Measurements from ENCODE around the gene AZIN2. TPM values are rescaled to one million over a fixed set of nuclear protein-coding genes. Genes with fewer than 3 reads are reported as not detected.
"Not testable (repeated sequence)": the region's sequence is repeated elsewhere in the genome, so short reads cannot be mapped to it uniquely, and the experiment has no call there.

Gene AZIN2
- total RNA-seq, 1 experiment from 2014 or later = 2.4 TPM

- H3K9me3 ChIP-seq (ENCODE audit: control insufficient read depth, insufficient read depth, low read depth, low read length) = no peaks in the 10 kb centered on the region
- ChIA-PET POLR2A (no interaction called here), CTCF (no interaction called here)
- in situ Hi-C loops (cut with HindIII; ENCODE audit: low pct_unique_long_range_greater_than_20kb, low sequenced_read_pairs) = no loop called here
- no peaks in the 10 kb centered on the region for H3K36me3 ChIP-seq (ENCODE audit: control insufficient read depth, insufficient read depth, low read length)
- H3K27ac ChIP-seq (ENCODE audit: low read length) = no peak overlapping the region
- no peak overlapping the region for H3K4me3 ChIP-seq (ENCODE audit: low read depth in 2 of 2, low read length in 2 of 2)
- DNase-seq (ENCODE audit: low read depth, low spot score) (no peak), ATAC-seq (no peak)
- peaks cover 6% of the 10 kb centered on the region; the same call in 1 of the 2 replicates for H3K4me1 ChIP-seq (ENCODE audit: control insufficient read depth, insufficient read depth, low read length)
- no TSS peak for BruUV-seq (replicated peaks)
- intact Hi-C loops (cut with micrococcal nuclease; ENCODE audit: unreplicated experiment) = no loop called here
- H3K27me3 ChIP-seq (ENCODE audit: control insufficient read depth, insufficient read depth, low read length) = no peaks in the 10 kb centered on the region
- TF ChIP-seq TCF7L2 (IDR thresholded peaks at IDR 0.05; ENCODE audit: low read depth, low read length) (no peak), SIN3A (IDR thresholded peaks at IDR 0.05; ENCODE audit: borderline replicate concordance, insufficient read depth, low read depth, low read length) (no peak), REST (IDR thresholded peaks at IDR 0.05; ENCODE audit: insufficient read depth in 1 of 2, low read depth in 2 of 2, low read length in 1 of 2) (no peak)
Observed at GRCh38 chr1:33132549-33132948, 51.6 kb downstream of the AZIN2 start.

GRCh38 chr1:33133478-33134105 is 52.6 kb downstream of the AZIN2 start:
- no peaks in the 10 kb centered on the region for H3K27me3 ChIP-seq (ENCODE audit: control insufficient read depth, insufficient read depth, low read length)
- no peaks in the 10 kb centered on the region for H3K36me3 ChIP-seq (ENCODE audit: control insufficient read depth, insufficient read depth, low read length)
- DNase-seq (ENCODE audit: low read depth, low spot score) = no peak
- no TSS peak for BruUV-seq (replicated peaks)
- no peaks in the 10 kb centered on the region for H3K9me3 ChIP-seq (ENCODE audit: control insufficient read depth, insufficient read depth, low read depth, low read length)
- TF ChIP-seq REST (IDR thresholded peaks at IDR 0.05; ENCODE audit: insufficient read depth in 1 of 2, low read depth in 2 of 2, low read length in 1 of 2) (no peak), POLR2AphosphoS5 (IDR thresholded peaks at IDR 0.05; ENCODE audit: low read depth, low read length) (no peak), SIN3A (IDR thresholded peaks at IDR 0.05; ENCODE audit: borderline replicate concordance, insufficient read depth, low read depth, low read length) (no peak), CTCF (IDR thresholded peaks at IDR 0.05) (no peak), TCF7L2 (IDR thresholded peaks at IDR 0.05; ENCODE audit: low read depth, low read length) (no peak)
- intact Hi-C loops (cut with micrococcal nuclease; ENCODE audit: unreplicated experiment) (no loop called here), in situ Hi-C loops (cut with HindIII; ENCODE audit: low pct_unique_long_range_greater_than_20kb, low sequenced_read_pairs) (no loop called here)
- no peak overlapping the region for H3K27ac ChIP-seq (ENCODE audit: low read length)
- POLR2A ChIA-PET = no interaction called here
- peaks cover 2% of the 10 kb centered on the region; the same call in 1 of the 2 replicates for H3K4me1 ChIP-seq (ENCODE audit: control insufficient read depth, insufficient read depth, low read length)
- ATAC-seq = no peak
- CTCF ChIA-PET = no interaction called here
- H3K4me3 ChIP-seq (ENCODE audit: low read depth in 2 of 2, low read length in 2 of 2) = no peak overlapping the region

- DNase-seq (ENCODE audit: low read depth, low spot score); ATAC-seq; H3K9me3 ChIP-seq (ENCODE audit: control insufficient read depth, insufficient read depth, low read depth, low read length); in situ Hi-C loops (cut with HindIII; ENCODE audit: low pct_unique_long_range_greater_than_20kb, low sequenced_read_pairs); H3K27ac ChIP-seq (ENCODE audit: low read length); H3K27me3 ChIP-seq (ENCODE audit: control insufficient read depth, insufficient read depth, low read length); CTCF ChIA-PET; H3K4me3 ChIP-seq (ENCODE audit: low read depth in 2 of 2, low read length in 2 of 2); H3K4me1 ChIP-seq (ENCODE audit: control insufficient read depth, insufficient read depth, low read length); intact Hi-C loops (cut with micrococcal nuclease; ENCODE audit: unreplicated experiment); BruUV-seq (replicated peaks); H3K36me3 ChIP-seq (ENCODE audit: control insufficient read depth, insufficient read depth, low read length): not testable (repeated sequence)
- POLR2A ChIA-PET = interaction anchor here (0.6 kb wide), 1 partner anchor 20 kb away, joined by 4 read pairs; no protein-coding TSS in a partner anchor
Observed at GRCh38 chr1:33136041-33136440, 55.1 kb downstream of the AZIN2 start.

Data from Panc1 (cell line).